Hematopoietic multipotent progenitor cell treated with erythropoietin and hydrocortisone succinate and interleukin-3 and kit ligand, for 4 days (in vitro differentiated cells): ENCODE data around the gene EWSR1.

Experiments used
- DNase-seq: peaks from one replicate; pipeline ENCODE4 v3.0.0-alpha.2; 2015

EWSR1 gene

GRCh38 chr22:29251981-29252911 lies 15.8 kb upstream of the EWSR1 start:
- no peak for DNase-seq

GRCh38 chr22:29253561-29254285 lies 14.3 kb upstream of the EWSR1 start:
- DNase-seq = no peak

- no peak for DNase-seq
Observed at GRCh38 chr22:29254286-29254660, 13.8 kb upstream of the EWSR1 start.

- no peak for DNase-seq
Observed at GRCh38 chr22:29255064-29255621, 12.9 kb upstream of the EWSR1 start.

GRCh38 chr22:29256606-29257325 lies 11.3 kb upstream of the EWSR1 start:
- DNase-seq = no peak

GRCh38 chr22:29257751-29258181 lies 10.3 kb upstream of the EWSR1 start:
- DNase-seq = no peak

- DNase-seq = no peak
Observed at GRCh38 chr22:29258407-29259252, 9.4 kb upstream of the EWSR1 start.

GRCh38 chr22:29259253-29259899 lies 8.7 kb upstream of the EWSR1 start:
- peak; percentile 41 for DNase-seq

- DNase-seq = no peak
Observed at GRCh38 chr22:29260031-29260560, 8.0 kb upstream of the EWSR1 start.

GRCh38 chr22:29260601-29261315 lies 7.3 kb upstream of the EWSR1 start:
- no peak for DNase-seq

GRCh38 chr22:29263791-29264276 lies 4.2 kb upstream of the EWSR1 start:
- no peak for DNase-seq

GRCh38 chr22:29265305-29265704 lies 2.8 kb upstream of the EWSR1 start:
- no peak for DNase-seq

- no peak for DNase-seq
Observed at GRCh38 chr22:29265929-29266328, 2.1 kb upstream of the EWSR1 start.

GRCh38 chr22:29266564-29267461 lies 1.3 kb upstream of the EWSR1 start:
- DNase-seq = peak; percentile 33

GRCh38 chr22:29267462-29267857 lies 608 bp upstream of the EWSR1 start:
- DNase-seq = no peak

GRCh38 chr22:29268511-29269229 lies 602 bp downstream of the EWSR1 start:
- DNase-seq = peak; percentile 67

GRCh38 chr22:29269230-29269604 lies 1.1 kb downstream of the EWSR1 start:
- DNase-seq = no peak

GRCh38 chr22:29269731-29270474 lies 1.8 kb downstream of the EWSR1 start:
- DNase-seq = peak; percentile 49
